ENCODE measurements around the gene SIT1.
"Not testable (repeated sequence)": the region's sequence is repeated elsewhere in the genome, so short reads cannot be mapped to it uniquely, and the experiment has no call there.

Gene SIT1

DNA sequence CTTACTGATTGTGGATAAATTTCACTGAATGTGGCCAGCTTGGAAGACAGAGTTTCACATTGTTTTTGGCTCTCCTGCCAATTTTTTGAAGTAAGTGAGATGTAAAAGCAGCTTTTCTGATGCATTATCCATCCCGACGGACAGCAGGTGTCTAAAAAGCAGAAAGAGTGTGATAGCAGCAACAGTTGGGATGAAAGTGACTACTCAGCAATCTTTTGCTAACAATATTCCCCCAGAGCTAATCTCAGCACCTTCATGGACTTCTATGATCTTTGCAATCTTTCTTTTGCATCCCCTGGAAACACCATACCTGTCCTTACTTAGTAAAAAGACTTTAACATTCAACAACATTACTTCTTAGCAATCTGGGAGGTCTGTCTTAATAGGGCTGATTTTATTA, 37.9 kb downstream of the SIT1 start:
- in situ Hi-C loops (cut with HindIII; ENCODE audit: low pct_unique_long_range_greater_than_20kb, low sequenced_read_pairs) = no loop called here
- DNase-seq (ENCODE audit: low read depth in 1 of 2, low spot score in 1 of 2) = no peak
- no peak for TF ChIP-seq JUND (IDR thresholded peaks at IDR 0.05; ENCODE audit: low read depth)

DNA sequence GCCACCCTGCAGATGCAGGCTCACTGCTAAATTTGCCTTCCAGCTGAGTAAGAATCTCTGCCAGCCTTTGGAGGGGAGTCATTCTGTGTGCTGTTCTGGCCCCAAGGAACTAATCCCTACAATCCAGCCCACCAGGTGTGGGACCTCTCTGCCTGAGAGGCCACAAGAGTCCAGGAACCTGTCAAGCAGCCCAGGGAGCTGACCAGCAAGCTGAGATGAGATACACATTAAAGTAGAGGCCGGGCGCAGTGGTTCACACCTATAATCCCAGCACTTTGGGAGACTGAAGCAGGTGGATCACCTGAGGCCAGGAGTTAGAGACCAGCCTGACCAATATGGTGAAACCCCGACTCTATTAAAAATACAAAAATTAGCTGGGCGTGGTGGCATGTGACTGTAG, 38.7 kb downstream of the SIT1 start:
- DNase-seq (ENCODE audit: low read depth in 1 of 2, low spot score in 1 of 2); in situ Hi-C loops (cut with HindIII; ENCODE audit: low pct_unique_long_range_greater_than_20kb, low sequenced_read_pairs): not testable (repeated sequence)

DNA sequence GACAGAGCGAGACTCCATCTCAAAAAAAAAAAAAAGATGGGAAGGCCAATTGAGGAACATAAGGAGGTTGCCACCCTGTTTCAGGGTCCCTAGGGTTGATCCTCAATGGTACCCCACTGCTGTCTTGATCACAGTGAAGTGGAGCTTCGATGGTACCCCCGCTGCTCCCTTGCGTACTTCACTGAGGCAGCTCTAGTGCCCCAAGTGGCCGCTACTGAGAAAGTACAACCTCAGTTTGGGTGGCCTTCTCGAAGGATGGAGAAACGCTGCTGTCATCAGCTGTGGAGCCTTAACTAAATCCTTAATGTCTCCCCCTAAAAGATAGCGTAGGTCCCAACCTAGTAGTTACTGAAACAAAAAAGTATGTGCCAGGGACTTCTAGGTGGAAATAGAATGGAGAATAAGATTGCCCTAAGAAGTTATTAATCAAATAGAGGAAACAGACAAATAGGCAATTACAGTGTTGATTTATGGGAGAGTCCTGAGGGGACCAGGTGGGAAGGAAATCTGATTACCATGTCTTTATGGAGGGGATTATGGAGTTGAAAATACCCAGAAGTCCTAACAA, 39.4 kb downstream of the SIT1 start:
- no peak for TF ChIP-seq JUND (IDR thresholded peaks at IDR 0.05; ENCODE audit: low read depth)
- peak; percentile 44 to 46 for DNase-seq (ENCODE audit: low read depth in 1 of 2, low spot score in 1 of 2)
- in situ Hi-C loops (cut with HindIII; ENCODE audit: low pct_unique_long_range_greater_than_20kb, low sequenced_read_pairs) = no loop called here

DNA sequence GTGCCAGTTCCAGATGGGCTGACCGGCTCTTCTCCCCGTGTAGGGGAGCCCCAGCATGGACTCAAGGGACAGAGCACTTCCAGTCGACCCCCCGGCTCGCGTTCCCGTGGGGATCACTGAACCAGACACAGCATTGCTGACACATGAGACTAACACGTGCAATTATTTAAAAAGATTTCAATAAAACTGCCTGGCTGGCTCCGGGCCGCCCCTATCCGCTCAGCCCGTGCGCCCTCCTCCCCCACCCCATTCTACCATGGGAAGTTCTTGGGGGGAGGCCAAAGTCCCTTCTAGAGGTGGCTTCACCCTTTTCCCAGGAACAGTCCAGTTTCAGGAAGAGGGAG, 40.9 kb downstream of the SIT1 start:
- no peak for DNase-seq (ENCODE audit: low read depth in 1 of 2, low spot score in 1 of 2)
- TF ChIP-seq JUND (IDR thresholded peaks at IDR 0.05; ENCODE audit: low read depth) = no peak
- in situ Hi-C loops (cut with HindIII; ENCODE audit: low pct_unique_long_range_greater_than_20kb, low sequenced_read_pairs) = no loop called here

DNA sequence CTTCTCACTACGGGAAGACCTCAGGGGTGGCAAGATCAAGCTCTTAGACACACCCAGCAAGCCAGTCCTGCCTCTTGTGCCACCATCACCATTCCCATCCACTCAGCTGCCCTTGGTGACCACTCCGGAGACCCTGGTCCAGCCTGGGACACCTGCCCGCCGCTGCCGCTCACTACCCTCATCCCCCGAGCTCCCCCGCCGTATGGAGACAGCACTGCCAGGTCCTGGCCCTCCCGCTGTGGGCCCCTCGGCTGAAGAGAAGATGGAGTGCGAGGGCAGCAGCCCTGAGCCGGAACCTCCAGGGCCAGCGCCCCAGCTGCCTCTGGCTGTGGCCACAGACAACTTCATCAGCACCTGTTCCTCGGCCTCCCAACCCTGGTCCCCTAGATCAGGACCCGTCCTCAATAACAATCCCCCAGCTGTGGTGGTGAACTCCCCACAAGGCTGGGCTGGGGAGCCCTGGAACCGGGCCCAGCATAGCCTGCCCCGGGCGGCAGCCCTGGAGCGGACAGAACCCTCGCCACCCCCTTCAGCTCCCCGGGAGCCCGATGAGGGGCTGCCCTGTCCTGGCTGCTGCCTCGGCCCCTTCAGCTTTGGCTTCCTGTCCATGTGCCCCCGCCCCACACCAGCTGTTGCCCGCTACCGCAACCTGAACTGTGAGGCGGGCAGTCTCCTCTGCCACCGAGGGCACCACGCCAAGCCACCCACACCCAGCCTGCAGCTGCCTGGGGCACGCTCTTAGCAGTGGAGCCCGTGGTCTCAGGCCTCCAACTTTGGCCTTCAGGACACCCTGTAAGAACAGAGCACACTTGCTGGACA, 41.5 kb downstream of the SIT1 start:
- in situ Hi-C loops (cut with HindIII; ENCODE audit: low pct_unique_long_range_greater_than_20kb, low sequenced_read_pairs) = no loop called here
- TF ChIP-seq JUND (IDR thresholded peaks at IDR 0.05; ENCODE audit: low read depth) = no peak
- no peak for DNase-seq (ENCODE audit: low read depth in 1 of 2, low spot score in 1 of 2)

- DNase-seq (ENCODE audit: low read depth in 1 of 2, low spot score in 1 of 2) = no peak
- in situ Hi-C loops (cut with HindIII; ENCODE audit: low pct_unique_long_range_greater_than_20kb, low sequenced_read_pairs) = no loop called here
- no peak for TF ChIP-seq JUND (IDR thresholded peaks at IDR 0.05; ENCODE audit: low read depth)
These were observed 42.5 kb downstream of the SIT1 start for GRCh38 chr9:35608221-35608620.

GRCh38 chr9:35606726-35607125, 44.0 kb downstream of the SIT1 start:
- in situ Hi-C loops (cut with HindIII; ENCODE audit: low pct_unique_long_range_greater_than_20kb, low sequenced_read_pairs) = no loop called here
- no peak for TF ChIP-seq JUND (IDR thresholded peaks at IDR 0.05; ENCODE audit: low read depth)
- no peak for DNase-seq (ENCODE audit: low read depth in 1 of 2, low spot score in 1 of 2)

GRCh38 chr9:35606138-35606504, 44.6 kb downstream of the SIT1 start:
- DNase-seq (ENCODE audit: low read depth in 1 of 2, low spot score in 1 of 2) = peak in 1 of 2 experiments; percentile 6
- in situ Hi-C loops (cut with HindIII; ENCODE audit: low pct_unique_long_range_greater_than_20kb, low sequenced_read_pairs) = no loop called here
- TF ChIP-seq JUND (IDR thresholded peaks at IDR 0.05; ENCODE audit: low read depth) = no peak

DNA sequence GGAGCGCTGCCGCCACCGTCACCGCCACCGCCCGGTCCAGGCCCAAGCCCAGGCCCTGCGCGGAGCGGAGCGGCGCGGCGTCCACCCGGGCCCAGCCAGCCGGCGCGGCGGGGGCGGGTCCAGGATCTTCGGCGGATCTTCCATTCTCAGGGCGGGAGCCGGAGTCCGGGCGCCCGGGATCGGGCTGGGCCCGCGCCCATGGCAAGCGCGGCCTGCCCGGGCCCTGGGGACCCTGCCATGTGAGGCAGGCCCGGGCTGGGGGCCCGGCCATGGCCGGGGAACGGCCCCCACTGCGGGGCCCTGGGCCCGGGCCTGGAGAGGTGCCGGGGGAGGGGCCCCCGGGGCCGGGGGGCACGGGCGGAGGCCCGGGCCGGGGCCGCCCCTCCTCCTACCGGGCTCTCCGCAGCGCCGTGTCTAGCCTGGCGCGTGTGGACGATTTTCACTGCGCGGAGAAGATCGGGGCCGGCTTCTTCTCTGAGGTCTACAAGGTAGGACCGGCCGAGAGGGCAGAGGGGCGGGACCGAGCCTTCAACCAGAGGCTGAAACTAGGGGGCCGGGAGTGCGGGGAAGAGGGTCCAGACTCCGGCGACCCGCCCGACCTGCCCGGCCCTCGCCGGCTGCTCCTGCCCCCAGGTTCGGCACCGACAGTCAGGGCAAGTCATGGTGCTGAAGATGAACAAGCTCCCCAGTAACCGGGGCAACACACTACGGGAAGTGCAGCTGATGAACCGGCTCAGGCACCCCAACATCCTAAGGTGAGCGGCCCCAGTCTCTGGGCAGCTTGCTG, 45.2 kb downstream of the SIT1 start:
- in situ Hi-C loops (cut with HindIII; ENCODE audit: low pct_unique_long_range_greater_than_20kb, low sequenced_read_pairs) = no loop called here
- DNase-seq (ENCODE audit: low read depth in 1 of 2, low spot score in 1 of 2) = peak in 1 of 2 experiments; percentile 38
- no peak for TF ChIP-seq JUND (IDR thresholded peaks at IDR 0.05; ENCODE audit: low read depth)

GRCh38 chr9:35604578-35605350, 46.0 kb downstream of the SIT1 start, which contains the start of gene TESK1:
TESK1 (plus strand) TSS chr9:35605262; CDS start chr9:35605620, 358 bp downstream.
- TF ChIP-seq JUND (IDR thresholded peaks at IDR 0.05; ENCODE audit: low read depth) = no peak
- DNase-seq (ENCODE audit: low read depth in 1 of 2, low spot score in 1 of 2) = peak; percentile 68 to 79
- in situ Hi-C loops (cut with HindIII; ENCODE audit: low pct_unique_long_range_greater_than_20kb, low sequenced_read_pairs) = no loop called here

GRCh38 chr9:35603986-35604577, 46.6 kb downstream of the SIT1 start:
- peak; percentile 91 to 99 for DNase-seq (ENCODE audit: low read depth in 1 of 2, low spot score in 1 of 2)
- no peak for TF ChIP-seq JUND (IDR thresholded peaks at IDR 0.05; ENCODE audit: low read depth)
- in situ Hi-C loops (cut with HindIII; ENCODE audit: low pct_unique_long_range_greater_than_20kb, low sequenced_read_pairs) = no loop called here

DNA sequence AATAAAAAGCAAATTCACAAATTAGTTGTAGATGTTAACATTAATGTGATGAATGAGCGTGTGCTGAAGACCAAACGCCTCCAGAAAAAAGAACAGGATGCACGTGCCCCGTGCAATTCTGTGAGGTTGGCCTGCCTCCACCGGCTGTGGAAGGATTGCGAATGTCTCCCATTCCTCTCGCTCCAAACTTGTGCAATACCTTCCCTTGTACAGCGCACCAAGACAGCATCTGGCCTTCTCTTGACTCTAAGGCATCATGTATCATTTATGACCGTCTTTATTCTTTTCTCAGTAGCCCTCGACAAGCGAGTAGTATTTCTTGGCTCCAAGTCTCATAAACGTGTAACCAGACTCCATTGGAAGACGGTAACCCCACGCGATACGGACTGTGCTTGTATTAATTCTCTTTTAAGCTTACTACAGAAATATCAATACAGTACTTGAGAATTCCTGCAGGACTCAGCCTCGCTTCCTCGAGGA, 47.2 kb downstream of the SIT1 start:
- DNase-seq (ENCODE audit: low read depth in 1 of 2, low spot score in 1 of 2) = peak in 1 of 2 experiments; percentile 48
- in situ Hi-C loops (cut with HindIII; ENCODE audit: low pct_unique_long_range_greater_than_20kb, low sequenced_read_pairs) = no loop called here
- no peak for TF ChIP-seq JUND (IDR thresholded peaks at IDR 0.05; ENCODE audit: low read depth)

All from T47D (cell line).